ENCODE results near the gene ZBP1.

ZBP1 gene

DNA sequence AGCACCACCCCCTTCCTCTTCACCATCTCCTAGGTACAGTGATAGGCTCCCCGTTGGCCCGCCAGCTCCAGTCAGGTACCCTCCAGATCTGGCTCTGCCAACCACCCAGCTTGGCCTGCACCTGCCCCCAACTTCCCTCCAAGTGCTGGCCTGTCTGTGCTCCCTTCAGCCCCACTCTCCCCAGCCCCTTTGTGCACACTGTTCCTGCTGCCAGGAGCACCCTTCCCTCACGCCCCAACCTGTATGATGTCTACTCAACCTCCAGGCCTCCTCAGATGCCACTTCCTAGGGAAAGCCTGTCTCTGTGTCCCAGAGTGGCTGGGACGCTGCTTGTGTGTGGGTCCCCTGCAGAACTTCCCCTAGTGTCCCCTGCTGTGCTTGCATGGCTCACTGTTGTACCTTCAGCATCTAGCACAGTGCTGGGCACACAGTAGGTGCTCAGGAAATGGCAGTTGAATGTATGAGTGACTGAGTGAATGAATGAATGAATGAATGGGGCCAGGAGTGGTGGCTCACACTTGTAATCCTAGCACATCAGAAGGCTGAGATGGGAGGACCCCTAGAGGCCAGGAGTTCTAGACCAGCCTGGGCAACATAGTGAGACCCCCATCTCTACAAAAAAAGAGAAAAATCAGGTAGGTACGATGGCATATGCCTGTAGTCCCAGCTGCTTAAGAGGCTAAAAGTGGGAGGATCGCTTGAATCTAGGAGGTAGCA is 3.0 kb downstream of the ZBP1 start:
- no peak for DNase-seq (ENCODE audit: low read depth)

DNA sequence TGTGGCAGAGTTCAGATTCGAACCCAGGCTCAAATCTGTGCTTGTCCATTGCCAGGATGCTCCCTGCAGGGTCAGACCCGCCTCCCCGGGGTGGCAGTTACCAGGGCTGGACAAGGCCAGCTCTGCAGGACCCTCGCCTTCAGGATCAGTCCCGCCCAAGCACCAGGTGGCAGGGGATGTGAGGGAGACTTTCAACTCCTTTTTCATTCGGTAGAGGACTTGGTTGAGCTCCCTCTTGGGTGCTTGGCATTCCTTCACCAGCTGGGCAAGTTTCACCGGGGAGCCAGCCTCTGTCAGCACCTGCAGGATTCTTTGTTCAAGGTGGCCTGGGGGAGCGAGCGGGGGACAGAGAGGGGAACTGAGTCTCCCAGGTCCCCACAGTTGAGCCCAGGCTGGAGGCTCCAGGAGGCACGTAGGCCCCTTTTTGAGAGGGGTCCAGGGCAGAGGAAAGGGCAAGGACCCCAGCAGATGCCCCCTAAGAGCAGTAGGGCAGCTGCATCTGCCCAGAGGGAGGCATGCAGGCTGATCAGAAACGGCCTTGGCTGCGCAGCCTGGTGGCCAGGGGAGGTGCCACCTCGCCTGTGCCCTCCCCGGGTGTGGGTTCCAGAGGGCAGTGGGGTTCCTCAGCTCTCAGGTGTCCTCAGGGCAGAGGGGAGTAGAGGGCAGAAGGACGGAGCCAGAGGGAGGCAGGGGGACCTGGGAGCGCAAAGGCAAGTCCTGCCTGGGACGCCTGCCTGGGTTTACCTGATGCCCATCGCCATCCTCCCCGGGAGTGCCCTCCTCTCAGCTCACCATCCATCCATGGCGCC is 3.9 kb downstream of the ZBP1 start:
- no peak for DNase-seq (ENCODE audit: low read depth)

DNA sequence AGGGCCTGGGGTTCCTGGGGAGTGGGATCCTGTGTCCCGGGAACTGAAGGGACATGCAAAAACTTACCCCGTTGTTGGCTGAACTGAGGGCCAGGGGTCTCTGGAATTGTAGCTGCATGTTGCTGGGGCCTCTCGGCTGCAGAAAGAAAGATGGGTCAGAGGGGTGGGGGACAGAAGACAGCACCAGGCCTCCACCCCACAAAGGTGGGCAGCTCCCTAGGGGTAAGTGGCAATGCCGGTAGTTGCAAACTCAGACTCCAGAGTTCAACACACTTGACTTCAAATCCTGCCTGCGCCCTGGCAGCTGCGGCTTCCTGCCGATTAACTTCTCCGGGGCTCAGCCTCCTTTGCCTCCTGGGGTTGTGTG is 4.8 kb downstream of the ZBP1 start:
- no peak for DNase-seq (ENCODE audit: low read depth)

DNA sequence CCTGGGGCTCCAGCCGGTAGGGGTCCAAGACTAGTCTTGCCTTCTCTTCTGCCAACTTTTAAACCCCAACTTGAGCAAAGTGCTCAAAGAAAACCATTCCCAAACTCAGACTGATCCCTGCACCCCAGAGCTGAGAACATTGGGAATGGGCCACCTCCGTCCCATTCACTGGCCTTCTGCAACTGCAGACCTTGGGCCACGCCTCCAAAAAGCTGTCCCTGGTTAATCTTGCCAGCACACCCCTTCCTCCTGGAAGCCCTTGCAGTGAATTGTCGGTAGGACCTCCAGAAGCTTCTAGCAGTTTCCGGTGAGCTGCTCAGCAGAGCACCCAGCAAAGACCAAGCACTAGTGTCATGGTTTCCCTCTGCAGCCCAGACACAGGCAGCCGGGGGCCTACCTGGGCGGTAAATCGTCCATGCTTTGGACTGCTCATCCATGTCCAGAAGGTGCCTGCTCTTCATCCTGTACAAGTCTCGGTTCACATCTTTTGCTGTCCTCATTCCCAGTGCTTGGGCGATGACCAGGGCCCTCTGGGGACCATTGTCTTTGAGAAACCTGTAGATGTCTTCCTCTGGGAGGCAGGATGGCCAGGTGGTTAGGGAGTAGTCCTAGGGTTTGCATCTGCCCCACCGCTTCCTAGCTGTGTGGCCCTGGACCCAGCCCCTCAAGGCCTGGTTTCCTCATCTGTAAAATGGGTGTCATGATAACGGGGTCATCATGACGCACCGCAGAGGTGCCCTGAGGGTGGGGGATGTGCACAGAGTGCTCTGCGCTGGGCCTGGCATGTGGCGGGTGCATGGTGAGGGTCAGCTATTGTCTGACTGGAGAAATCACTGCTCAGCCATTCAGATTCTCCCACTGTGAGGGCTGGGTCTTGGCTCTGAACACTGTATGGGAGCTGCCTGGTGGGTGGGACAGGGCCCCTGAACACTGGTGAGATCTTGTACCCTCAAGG is 5.5 kb downstream of the ZBP1 start:
- DNase-seq (ENCODE audit: low read depth) = no peak

DNA sequence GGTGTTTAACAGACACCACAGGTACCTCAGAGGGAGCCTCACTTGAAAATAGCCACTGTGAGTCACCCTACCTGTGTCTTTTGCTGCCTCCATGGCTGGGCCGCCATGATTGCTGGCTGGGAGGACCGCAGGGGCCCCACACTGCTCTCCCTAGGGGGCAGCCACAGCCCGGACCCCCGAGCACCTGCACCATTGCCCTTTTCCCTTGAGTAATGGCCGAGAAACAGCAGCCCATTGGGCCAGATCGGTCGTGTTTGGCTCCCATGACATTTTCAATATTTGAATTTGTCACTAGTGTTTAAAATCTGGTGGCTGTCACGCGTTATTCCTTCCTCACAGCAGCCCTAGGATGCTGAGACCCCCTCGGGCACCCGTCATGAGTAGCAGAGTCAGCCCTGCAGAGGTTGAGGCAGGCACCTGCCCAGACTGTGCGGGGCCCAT is 6.7 kb downstream of the ZBP1 start:
- no peak for DNase-seq (ENCODE audit: low read depth)

DNA sequence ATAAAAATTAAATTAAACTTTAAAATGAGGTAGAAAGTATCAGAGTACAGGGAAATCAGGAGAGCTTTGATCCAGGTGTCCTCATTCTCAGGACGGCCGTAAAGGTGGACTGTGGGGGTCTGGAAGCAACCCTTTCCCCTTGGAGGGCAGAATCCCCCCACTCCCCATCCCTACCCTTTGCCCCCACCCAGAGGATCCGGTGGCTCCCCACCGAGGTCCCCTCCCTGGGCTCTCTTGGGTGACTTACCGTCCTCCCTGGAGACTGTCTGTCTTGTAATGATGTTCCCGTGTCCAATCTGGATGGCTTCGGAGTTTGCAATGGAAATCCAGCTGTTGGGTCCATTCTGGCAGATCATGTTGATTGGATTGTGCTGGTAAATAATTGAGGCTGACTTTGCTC is 7.3 kb downstream of the ZBP1 start:
- no peak for DNase-seq (ENCODE audit: low read depth)

DNA sequence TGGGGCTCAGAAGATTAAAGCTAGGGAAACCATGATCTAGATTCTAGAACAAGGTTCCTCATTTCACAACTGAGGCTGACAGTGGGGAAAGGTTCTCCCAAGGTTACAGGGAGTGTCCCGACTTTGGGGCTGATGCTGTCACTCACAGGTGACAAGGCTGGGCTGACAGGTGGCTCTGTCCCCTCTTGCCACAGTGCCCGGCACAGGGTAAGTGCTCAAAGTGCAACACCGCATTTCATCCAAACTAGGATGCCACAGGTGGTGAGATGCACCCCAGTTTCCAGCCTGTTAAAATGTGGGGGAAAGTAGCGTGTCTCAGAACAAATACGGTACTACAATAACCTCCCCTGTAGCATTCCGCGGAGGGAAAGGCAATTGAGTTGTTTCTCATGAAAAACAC is 7.8 kb downstream of the ZBP1 start:
- no peak for DNase-seq (ENCODE audit: low read depth)

DNA sequence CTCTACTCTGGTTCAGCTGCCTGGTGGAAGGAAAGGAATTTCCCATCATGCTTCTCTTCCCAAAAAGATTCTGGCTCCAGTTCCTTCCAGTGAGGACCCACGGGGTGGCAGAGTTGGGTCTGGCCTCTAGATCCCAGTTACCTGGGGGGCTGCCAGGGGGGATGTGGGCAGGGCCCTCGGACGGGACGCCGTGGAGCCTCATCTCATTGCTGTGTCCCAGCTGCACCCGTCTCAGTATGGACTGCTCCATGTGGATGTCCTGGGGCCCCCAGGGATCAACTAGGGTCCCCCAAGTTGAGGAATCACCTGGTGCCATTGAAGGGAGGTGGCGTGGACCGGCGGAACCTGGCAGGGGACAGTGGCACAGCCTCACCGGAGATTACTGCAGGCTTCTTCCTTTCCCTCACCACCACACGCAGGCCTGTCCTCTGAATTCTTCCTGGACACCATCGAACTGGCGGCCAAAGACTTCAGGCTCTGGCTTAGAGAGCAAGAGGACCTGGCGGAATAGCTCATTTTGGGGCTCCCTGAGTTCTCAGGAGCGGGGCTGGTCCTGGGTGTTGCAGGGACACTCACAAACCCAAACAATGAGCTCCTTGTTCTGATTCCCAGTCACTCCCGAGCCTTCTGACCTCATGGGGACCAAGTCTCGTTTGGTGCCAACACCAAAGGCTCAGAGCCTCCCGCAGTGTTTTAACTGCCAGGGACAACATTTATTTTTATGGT is 8.5 kb downstream of the ZBP1 start:
- no peak for DNase-seq (ENCODE audit: low read depth)

DNA sequence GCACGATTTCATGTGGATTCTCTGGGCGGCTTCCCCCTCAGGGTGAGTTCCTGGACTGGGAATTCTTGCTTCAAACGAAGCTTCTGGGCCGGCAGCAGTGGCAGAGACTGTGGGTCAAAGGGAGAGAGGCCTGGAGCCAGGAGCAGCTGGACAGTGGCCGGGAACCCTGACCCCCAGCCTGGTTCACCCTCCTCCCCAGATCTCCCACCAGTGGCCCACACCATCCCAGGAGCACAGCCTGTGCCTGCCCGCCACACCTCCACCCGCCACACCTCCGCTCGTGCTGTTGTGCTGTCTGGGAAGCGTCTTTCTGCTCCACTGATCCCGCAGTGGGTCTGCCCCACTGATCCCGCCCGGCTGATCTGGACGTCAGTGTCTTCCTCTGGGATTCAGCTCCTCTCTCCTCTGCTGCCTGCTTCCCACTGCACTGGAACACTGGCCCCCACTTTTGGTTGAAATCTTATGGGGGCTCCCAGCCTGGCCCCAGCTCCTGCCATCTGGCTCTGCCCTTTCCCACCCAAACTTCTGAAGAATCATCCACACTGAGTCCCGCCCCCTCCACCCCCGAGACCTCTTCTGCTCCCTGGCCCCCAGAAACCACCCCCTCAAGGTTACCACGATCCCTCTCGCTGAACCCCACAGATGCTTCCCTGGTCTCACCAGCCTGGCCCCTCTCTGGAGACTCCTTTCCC is 9.8 kb downstream of the ZBP1 start:
- DNase-seq (ENCODE audit: low read depth) = no peak

DNA sequence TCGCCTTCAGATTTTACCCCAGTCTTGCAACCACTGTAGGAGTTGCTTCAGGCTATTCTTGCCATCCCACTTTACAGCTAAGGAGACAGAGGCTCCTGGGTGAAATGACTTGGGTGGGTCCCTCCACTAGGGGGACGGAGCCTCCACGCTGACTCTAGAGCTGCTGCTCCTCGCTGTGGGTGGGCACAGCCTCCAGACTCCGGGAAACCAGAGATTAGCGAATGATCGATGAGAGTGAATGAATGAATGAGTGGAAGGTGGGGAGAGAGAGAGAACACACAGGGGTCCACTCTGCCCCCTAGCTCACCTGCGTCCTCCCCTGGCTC is 10.4 kb downstream of the ZBP1 start:
- DNase-seq (ENCODE audit: low read depth) = no peak

DNA sequence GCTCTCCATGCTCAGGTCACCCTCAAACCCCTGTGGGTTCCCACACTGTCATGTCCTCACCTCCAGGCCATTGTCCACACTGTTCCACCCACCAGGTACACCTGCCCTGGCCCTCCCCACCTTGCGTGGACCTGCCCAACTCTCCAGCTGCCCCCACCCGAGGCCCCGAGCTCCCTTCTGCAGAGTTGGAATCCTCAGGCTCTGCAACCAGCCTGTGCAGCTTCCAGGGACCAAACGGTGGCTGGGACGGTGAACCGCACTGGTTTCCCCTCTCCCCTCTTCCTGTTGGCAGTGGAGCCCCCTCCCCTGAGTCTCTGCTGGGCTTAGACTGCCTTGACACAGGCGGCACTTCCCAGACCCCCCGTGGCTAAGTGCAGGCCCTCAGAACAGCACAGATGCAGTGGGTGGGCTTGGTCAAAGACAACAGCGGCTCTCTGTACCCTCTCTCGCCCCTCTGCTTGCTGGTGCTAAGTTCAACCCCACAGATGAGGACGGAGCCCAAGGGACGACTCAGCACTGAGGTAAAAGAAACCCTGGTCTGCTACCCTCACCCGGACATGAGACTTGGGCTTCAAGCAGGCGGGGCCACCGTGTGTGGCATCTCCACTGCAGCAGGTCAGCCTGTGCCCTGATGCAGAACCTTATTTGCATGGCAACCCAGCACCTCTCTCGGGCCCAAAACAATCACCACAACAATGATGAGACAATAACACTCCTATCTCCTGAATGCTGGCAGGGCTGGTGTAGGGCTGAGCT is 11.0 kb downstream of the ZBP1 start:
- DNase-seq (ENCODE audit: low read depth) = no peak

DNA sequence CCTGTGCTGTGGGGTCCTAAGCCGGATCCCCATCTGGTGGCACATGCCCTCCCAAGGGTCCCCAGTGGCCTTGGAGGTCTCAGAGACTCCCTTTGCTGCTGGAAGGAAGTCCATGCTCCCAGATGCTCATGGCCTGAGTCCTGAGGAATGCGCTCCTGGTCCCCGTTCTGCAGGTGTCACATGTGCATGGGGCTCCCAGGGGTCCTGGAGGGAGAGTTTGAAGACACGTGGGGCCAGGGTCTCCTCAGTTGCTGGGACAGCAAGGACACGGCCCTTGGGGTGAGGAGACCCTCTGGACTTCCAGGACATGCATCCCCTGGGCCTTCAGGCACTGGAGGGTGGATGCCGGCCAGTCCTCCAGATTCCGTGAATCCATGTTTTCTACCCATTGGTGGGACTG is 11.7 kb downstream of the ZBP1 start:
- no peak for DNase-seq (ENCODE audit: low read depth)

DNA sequence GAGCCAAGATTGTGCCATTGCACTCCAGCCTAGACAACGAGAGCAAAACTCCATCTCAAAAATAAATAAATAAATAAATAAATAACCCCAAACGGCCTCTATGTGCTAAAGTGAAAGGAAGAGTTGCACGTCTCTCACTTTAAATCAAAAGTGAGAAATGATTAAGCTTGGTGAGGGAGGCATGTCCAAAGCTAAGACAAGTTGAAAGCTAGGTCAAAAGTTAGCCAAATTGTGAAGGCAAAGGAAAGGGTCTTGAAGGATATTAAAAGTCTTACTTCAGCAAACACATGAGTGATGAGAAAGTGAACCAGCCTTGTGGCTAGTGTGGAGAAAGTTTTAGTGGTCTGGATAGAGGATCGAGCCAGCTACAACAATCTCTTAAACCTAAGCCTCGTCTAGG is 14.3 kb downstream of the ZBP1 start:
- no peak for DNase-seq (ENCODE audit: low read depth)

DNA sequence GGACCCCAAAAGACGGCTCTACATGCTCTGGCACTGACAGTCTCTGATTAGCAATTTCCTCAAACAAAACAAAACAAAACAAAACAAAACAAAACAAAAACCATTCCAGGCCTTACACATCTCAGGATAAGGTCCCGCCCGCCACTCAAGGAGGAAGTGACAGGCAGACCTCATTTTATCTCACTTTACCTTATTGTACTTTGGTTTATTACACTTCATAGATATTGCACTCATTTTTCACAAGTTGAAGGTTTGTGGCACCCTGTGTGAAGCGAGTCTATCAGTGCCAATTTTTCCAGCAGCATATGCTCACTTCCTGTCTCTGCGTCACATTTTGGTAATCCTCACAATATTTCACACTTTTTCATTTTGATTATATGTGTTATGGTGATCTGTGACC is 15.2 kb downstream of the ZBP1 start:
- no peak for DNase-seq (ENCODE audit: low read depth)

DNA sequence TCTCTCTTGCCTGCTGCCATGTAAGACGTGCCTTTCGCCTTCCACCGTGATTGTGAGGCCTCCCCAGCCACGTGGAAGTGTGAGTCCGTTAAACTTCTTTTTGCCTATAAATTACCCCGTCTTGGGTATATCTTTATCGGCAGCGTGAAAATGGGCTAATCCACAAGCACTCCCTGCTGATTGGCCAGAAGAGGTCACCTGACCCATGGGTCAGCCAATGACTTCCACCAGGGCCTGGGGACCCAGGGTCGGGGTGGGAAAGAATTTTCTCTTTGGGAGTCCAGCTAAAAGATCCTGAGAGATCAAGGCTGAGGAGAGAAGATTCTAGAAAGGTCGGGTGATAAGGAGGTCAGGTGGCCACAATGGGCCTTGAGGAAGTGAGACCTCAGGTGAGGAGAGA is 17.1 kb downstream of the ZBP1 start:
- DNase-seq (ENCODE audit: low read depth) = no peak

DNA sequence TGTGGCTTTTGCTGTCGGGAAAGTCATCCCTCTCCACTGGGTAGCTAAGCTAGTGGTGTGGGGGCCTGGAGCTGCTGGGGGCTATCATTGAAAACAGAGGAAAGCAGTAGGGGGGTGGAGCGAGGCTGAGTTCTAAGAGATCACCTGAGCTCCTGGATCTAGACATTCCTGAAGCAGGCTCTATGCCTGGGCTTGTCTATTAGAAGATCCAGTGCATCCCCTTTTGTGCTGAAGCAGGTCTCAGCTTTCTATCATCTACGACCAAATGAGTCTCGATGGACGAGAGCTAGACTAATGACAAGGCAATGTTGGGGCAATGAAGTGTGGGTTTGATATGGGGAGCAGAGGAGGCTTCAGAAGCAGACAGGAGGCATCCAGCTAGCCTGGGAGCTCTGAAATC is 18.5 kb downstream of the ZBP1 start:
- no peak for DNase-seq (ENCODE audit: low read depth)

DNA sequence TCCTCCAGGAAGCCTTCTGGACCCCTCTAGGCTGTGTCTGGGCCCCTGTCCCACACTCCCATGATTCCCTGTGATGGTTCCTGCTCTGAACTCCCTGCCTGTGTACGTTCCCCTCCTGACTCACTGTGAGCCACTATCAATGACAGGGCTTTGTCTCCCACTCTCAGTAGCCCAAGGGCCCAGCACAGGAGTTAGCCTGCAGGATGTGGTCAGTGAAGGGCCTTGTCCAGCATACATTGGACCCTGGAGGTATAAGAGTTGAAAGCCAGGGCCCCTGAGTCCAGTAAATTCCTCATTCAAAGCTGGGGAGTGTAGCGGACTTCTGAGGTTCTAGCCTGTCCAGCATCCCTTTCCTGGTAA is 19.0 kb downstream of the ZBP1 start:
- no peak for DNase-seq (ENCODE audit: low read depth)

DNA sequence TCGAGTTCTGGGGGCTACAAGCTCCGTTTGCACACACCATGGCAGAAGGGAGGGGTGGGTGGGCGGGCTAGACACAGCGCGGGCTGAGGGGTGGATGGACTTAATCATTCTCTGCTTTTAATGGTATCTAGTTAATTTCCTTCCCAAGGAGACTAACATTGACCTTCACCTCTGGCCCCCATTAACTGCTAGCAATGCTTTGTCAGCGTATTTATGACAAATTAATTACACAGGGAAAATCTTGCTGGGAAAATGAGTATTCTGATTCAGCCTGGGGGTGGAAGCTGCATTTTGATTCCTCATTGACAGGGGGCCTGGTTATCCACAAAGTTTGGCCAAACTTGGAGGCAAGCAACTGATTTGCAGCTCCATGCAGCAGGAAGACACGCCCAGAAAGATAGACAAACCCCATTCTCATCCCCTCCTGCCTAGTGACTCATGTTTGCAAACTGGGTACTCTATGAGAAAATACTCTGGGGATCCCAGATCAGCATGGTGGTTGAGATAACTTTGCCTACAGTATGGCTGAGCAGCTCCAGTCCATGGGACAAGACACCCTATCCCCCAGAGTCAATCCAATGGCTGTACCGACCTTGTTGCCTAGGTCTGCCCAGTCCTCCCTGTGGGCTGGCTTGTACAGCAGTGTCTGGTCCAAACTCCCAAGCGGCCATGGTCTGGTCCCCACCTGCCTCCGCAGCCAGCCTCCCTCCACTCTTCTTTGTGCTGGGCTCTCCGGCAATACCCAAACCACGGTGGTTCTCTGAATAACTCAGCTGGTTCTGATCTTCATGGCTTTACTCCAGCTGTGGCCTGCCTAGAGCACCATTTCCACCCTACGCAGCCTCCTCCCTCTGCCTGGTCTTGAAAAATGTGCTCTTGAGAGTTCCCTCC is 19.7 kb downstream of the ZBP1 start:
- DNase-seq (ENCODE audit: low read depth) = no peak

DNA sequence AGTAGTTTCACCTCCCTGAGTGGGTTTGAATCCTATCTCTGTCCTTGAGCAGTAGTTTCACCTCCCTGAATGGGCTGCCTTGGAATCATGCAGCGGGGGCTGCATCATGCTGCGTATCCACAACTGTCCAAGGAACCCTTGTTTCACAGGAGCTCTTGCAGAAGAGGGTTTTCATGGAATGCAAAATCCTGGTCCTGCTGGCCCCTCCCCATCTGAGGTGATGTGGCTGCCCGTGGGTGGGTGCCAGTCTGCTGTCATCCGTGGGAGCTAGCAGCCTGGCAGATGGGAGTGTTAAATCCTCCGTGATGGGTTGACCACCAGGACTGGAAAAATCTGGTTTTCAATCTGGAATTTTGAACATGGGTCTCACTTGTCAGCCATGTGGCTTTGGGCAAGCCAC is 21.7 kb downstream of the ZBP1 start:
- no peak for DNase-seq (ENCODE audit: low read depth)

DNA sequence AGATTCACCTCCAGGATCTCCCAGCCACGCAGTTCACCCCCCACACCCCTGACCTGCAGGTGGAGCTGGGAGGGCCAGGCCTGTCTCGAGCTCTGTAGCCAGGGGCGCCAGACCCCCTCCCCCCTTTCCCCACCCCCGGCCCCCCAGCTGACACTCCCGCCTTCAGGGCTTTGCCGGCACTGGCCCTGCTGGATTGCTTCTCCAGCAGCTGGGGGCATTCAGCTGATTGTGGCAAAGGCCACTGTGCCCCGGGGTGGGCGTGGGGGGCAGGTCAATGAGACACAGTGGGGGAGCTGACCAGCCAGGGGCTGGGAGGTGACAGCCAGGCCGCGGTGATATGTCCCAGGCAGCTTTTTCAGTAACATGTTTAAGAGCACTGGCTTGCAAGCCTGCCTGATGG is 22.2 kb downstream of the ZBP1 start:
- DNase-seq (ENCODE audit: low read depth) = no peak
